HepG2 (cell line): ENCODE measurements around the gene TRMT112. TPM values are rescaled to one million over a fixed set of nuclear protein-coding genes. Genes with fewer than 3 reads are reported as not detected.

Source experiments
- GABPA ChIP-seq, 2 experiments: IDR thresholded peaks; 2 replicates each; pipeline ENCODE4 v1.6.1; 2011 to 2016; ENCODE audit warnings: low read depth in 2 of 2, low read length in 1 of 2, missing biosample characterization in 1 of 2, missing genetic modification characterization in 1 of 2
- HCFC1 ChIP-seq: fragments of 150-350 bp; IDR thresholded peaks from 2 replicates; pipeline ENCODE4 v1.6.1; 2014; ENCODE audit warnings: low read depth, low read length
- HOXA3 ChIP-seq: sonication (generic); formaldehyde crosslinking; IDR thresholded peaks from 2 replicates; pipeline ENCODE4 v1.5.0; 2020; ENCODE audit warnings: missing genetic modification reagents
- KDM2A ChIP-seq: sonication (generic); formaldehyde crosslinking; IDR thresholded peaks from 2 replicates; pipeline ENCODE4 v1.4.0; 2020; ENCODE audit warnings: low read depth, missing genetic modification reagents, borderline replicate concordance
- MAZ ChIP-seq, 2 experiments: sonication (generic) in 1 of 2; formaldehyde crosslinking in 1 of 2; IDR thresholded peaks; 2 replicates each; pipeline versions ENCODE4 v1.5.0 to v1.6.1; 2012 to 2020; ENCODE audit warnings: low read depth in 2 of 2, mild to moderate bottlenecking in 2 of 2, borderline replicate concordance in 1 of 2, improper control_type of control experiment in 1 of 2, low read length in 1 of 2, missing genetic modification reagents in 1 of 2, moderate library complexity in 1 of 2
- NCOA2 ChIP-seq: sonication (generic); formaldehyde crosslinking; IDR thresholded peaks from 2 replicates; pipeline ENCODE4 v1.8.0; 2022; ENCODE audit warnings: inconsistent platforms
- NFKBIZ ChIP-seq: IDR thresholded peaks from 2 replicates; pipeline ENCODE4 v1.6.1; 2018; ENCODE audit warnings: missing genetic modification reagents, missing compliant biosample characterization
- SAP130 ChIP-seq: IDR thresholded peaks from 2 replicates; pipeline ENCODE4 v1.6.1; 2016; ENCODE audit warnings: low read depth
- SMARCE1 ChIP-seq: fragments of 450-650 bp; IDR thresholded peaks from 2 replicates; pipeline ENCODE4 v1.6.1; 2017; ENCODE audit warnings: borderline replicate concordance
- THAP11 ChIP-seq: IDR thresholded peaks from 2 replicates; pipeline ENCODE4 v1.6.1; 2016; ENCODE audit warnings: missing biosample characterization, missing genetic modification reagents
- ZNF121 ChIP-seq: sonication (generic); formaldehyde crosslinking; IDR thresholded peaks from 2 replicates; pipeline ENCODE4 v1.5.0; 2020; ENCODE audit warnings: mild to moderate bottlenecking, missing genetic modification reagents
- ZNF207 ChIP-seq: fragments of 450-650 bp; IDR thresholded peaks from 2 replicates; pipeline ENCODE4 v1.6.1; 2016; ENCODE audit warnings: antibody characterized with exemption, borderline replicate concordance
- ZNF510 ChIP-seq: sonication (generic); formaldehyde crosslinking; IDR thresholded peaks from 2 replicates; pipeline ENCODE4 v1.4.0; 2020; ENCODE audit warnings: low read depth, mild to moderate bottlenecking, missing genetic modification reagents
- ZNF564 ChIP-seq: sonication (generic); formaldehyde crosslinking; IDR thresholded peaks from 2 replicates; pipeline ENCODE4 v1.8.1; 2023; ENCODE audit warnings: mild to moderate bottlenecking, missing genetic modification reagents
- ZNF792 ChIP-seq: IDR thresholded peaks from 2 replicates; pipeline ENCODE4 v1.6.1; 2016
- polyA plus RNA-seq, 8 experiments: library from polyadenylated mRNA; depleted of rRNA in 3 of 8; stranded (reverse) in 7 of 8; unstranded in 1 of 8; fragments of >200 nt; fragmentation: Illumina TruSeq in 4 of 8; extraction: Trizol in 4 of 8; gene quantifications; 2 replicates each; pipeline versions ENCODE4 v1.2.1 to v1.2.3, GENCODE V29; 2011 to 2016; ENCODE audit warnings: low read depth in 4 of 8, missing spikeins in 1 of 8, mixed read lengths in 1 of 8; ENCODE audit not compliant: insufficient read depth in 1 of 8
- total RNA-seq, 5 experiments: library from RNA; depleted of rRNA; stranded (reverse); fragments of >200 nt; fragmentation: Illumina TruSeq; extraction: Trizol; gene quantifications; 2 replicates each; pipeline ENCODE4 v1.2.3, GENCODE V29; 2016; ENCODE audit warnings: low read depth in 1 of 5
- TF ChIP-seq, protein P1 (sequence below): sonication (generic); formaldehyde crosslinking; IDR thresholded peaks from 2 replicates; pipeline ENCODE4 v1.5.0; 2020; ENCODE audit warnings: missing genetic modification reagents, mild to moderate bottlenecking, borderline replicate concordance
- TF ChIP-seq, protein P2 (sequence below): sonication (generic); formaldehyde crosslinking; conservative IDR thresholded peaks from 2 replicates; pipeline ENCODE4 v1.8.0; 2022; ENCODE audit warnings: mild to moderate bottlenecking, moderate library complexity, missing genetic modification reagents
- TF ChIP-seq, protein P3 (sequence below): sonication (generic); formaldehyde crosslinking; IDR thresholded peaks from 2 replicates; pipeline ENCODE4 v1.5.0; 2020; ENCODE audit warnings: missing genetic modification reagents
- TF ChIP-seq, protein P4 (sequence below): sonication (generic); formaldehyde crosslinking; IDR thresholded peaks from 2 replicates; pipeline ENCODE4 v1.4.0; 2020; ENCODE audit warnings: missing genetic modification reagents, borderline replicate concordance

Gene TRMT112
- total and polyA plus RNA-seq, 2 of the 13 experiments (the other 11 are each of a cell fraction or from before 2014, with no cell fraction given): 186 to 409 TPM

DNA sequence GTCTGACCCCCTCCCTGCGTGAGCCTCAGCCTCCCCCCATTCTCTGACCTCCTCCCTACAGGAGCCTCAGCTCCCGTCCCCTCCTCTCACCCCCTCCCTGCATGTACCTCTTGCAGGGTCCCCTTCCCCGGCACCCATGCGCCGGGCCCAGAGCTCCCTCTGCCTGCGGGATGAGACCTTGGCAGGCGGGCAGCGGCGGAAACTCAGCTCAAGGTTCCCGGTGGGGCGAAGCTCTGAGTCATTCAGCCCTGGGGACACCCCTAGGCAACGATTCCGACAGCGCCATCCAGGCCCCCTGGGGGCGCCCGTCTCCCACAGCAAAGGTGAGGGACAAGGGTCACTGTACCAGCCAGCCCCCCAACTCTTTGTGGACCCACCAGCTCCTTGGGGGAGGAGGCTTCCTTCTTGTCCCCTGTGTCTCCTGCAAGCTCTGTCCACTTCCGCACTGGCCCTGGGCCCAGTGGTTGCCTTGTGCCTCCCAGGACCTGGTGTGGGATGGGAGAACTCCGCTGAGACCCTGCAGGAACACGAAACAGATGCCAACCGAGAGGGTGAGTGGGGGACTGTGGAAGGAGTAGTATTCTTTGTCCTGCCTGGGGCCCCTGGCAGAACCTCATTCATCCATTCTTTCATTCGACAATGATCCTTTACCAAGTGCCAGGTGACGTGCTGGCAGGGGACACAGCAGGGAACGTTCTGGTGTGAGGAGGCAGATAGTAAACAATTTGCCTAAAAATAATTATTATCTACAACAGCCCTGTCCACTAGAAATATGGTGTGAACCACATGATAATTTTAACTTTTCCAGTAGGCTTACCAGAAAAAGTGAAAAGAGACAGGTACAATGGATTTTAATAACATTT, 38.0 kb upstream of the TRMT112 start (continued):
- TF ChIP-seq HOXA3 (peak; percentile 26; the same call in 1 of the 2 replicates), MAZ (IDR thresholded peaks at IDR 0.05; ENCODE audit: borderline replicate concordance, low read depth, low read length) (peak; percentile 68; the same call in 1 of the 2 replicates), MAZ (CRISPR knock-in tag; IDR thresholded peaks at IDR 0.05; ENCODE audit: low read depth) (peak; percentile 75; the same call in 1 of the 2 replicates), ZNF207 (no peak), SMARCE1 (no peak), ZNF564 (CRISPR knock-in tag) (no peak), THAP11 (CRISPR knock-in tag) (peak; percentile 57), ZNF510 (no peak), SAP130 (CRISPR knock-in tag) (peak; percentile 82), NFKBIZ (CRISPR knock-in tag) (0 out of 2 replicates have a peak, but pooled peaks have one; percentile 17), KDM2A (CRISPR knock-in tag) (peak; percentile 68; the same call in 1 of the 2 replicates), HCFC1 (no peak), NCOA2 (CRISPR knock-in tag) (peak; percentile 34; the same call in 1 of the 2 replicates), ZNF121 (CRISPR knock-in tag) (0 out of 2 replicates have a peak, but pooled peaks have one; percentile 26), GABPA (IDR thresholded peaks at IDR 0.05; ENCODE audit: low read depth, low read length) (no peak), GABPA (CRISPR knock-in tag; IDR thresholded peaks at IDR 0.05; ENCODE audit: low read depth) (peak; percentile 72), ZNF792 (CRISPR knock-in tag) (peak; percentile 79)
- TF ChIP-seq, protein P1, sequence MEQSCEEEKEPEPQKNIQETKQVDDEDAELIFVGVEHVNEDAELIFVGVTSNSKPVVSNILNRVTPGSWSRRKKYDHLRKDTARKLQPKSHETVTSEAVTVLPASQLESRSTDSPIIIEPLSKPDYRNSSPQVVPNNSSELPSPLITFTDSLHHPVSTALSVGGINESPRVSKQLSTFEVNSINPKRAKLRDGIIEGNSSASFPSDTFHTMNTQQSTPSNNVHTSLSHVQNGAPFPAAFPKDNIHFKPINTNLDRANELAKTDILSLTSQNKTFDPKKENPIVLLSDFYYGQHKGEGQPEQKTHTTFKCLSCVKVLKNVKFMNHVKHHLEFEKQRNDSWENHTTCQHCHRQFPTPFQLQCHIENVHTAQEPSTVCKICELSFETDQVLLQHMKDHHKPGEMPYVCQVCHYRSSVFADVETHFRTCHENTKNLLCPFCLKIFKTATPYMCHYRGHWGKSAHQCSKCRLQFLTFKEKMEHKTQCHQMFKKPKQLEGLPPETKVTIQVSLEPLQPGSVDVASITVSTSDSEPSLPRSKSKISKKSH (CRISPR knock-in tag): 0 out of 2 replicates have a peak, but pooled peaks have one; percentile 43
- TF ChIP-seq, protein P2, sequence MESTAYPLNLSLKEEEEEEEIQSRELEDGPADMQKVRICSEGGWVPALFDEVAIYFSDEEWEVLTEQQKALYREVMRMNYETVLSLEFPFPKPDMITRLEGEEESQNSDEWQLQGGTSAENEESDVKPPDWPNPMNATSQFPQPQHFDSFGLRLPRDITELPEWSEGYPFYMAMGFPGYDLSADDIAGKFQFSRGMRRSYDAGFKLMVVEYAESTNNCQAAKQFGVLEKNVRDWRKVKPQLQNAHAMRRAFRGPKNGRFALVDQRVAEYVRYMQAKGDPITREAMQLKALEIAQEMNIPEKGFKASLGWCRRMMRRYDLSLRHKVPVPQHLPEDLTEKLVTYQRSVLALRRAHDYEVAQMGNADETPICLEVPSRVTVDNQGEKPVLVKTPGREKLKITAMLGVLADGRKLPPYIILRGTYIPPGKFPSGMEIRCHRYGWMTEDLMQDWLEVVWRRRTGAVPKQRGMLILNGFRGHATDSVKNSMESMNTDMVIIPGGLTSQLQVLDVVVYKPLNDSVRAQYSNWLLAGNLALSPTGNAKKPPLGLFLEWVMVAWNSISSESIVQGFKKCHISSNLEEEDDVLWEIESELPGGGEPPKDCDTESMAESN (CRISPR knock-in tag): 0 out of 2 replicates have a peak, but pooled peaks have one; percentile 33
- TF ChIP-seq, protein P3, sequence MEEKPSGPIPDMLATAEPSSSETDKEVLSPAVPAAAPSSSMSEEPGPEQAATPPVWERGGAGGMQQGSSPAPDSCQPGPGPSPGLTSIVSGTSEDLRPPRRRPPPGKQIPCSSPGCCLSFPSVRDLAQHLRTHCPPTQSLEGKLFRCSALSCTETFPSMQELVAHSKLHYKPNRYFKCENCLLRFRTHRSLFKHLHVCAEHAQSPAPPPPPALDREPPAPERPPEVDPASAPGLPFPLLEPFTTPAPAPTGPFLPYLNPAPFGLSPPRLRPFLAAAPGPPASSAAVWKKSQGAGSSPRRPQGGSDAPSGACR: no peak
- TF ChIP-seq, protein P4, sequence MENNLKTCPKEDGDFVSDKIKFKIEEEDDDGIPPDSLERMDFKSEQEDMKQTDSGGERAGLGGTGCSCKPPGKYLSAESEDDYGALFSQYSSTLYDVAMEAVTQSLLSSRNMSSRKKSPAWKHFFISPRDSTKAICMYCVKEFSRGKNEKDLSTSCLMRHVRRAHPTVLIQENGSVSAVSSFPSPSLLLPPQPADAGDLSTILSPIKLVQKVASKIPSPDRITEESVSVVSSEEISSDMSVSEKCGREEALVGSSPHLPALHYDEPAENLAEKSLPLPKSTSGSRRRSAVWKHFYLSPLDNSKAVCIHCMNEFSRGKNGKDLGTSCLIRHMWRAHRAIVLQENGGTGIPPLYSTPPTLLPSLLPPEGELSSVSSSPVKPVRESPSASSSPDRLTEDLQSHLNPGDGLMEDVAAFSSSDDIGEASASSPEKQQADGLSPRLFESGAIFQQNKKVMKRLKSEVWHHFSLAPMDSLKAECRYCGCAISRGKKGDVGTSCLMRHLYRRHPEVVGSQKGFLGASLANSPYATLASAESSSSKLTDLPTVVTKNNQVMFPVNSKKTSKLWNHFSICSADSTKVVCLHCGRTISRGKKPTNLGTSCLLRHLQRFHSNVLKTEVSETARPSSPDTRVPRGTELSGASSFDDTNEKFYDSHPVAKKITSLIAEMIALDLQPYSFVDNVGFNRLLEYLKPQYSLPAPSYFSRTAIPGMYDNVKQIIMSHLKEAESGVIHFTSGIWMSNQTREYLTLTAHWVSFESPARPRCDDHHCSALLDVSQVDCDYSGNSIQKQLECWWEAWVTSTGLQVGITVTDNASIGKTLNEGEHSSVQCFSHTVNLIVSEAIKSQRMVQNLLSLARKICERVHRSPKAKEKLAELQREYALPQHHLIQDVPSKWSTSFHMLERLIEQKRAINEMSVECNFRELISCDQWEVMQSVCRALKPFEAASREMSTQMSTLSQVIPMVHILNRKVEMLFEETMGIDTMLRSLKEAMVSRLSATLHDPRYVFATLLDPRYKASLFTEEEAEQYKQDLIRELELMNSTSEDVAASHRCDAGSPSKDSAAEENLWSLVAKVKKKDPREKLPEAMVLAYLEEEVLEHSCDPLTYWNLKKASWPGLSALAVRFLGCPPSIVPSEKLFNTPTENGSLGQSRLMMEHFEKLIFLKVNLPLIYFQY (CRISPR knock-in tag): no peak
